Measurements from ENCODE around the gene PKD1L1.

Gene PKD1L1

GRCh38 chr7:47890606-47891005 is 57.7 kb downstream of the PKD1L1 start:
- no peak for DNase-seq (ENCODE audit: low read depth)
- no peak overlapping the region for H3K4me3 ChIP-seq (ENCODE audit: low read depth, low read length)
- no peak for TF ChIP-seq MAX (IDR thresholded peaks at IDR 0.05; ENCODE audit: low read depth, low read length)
- TF ChIP-seq, protein P1, sequence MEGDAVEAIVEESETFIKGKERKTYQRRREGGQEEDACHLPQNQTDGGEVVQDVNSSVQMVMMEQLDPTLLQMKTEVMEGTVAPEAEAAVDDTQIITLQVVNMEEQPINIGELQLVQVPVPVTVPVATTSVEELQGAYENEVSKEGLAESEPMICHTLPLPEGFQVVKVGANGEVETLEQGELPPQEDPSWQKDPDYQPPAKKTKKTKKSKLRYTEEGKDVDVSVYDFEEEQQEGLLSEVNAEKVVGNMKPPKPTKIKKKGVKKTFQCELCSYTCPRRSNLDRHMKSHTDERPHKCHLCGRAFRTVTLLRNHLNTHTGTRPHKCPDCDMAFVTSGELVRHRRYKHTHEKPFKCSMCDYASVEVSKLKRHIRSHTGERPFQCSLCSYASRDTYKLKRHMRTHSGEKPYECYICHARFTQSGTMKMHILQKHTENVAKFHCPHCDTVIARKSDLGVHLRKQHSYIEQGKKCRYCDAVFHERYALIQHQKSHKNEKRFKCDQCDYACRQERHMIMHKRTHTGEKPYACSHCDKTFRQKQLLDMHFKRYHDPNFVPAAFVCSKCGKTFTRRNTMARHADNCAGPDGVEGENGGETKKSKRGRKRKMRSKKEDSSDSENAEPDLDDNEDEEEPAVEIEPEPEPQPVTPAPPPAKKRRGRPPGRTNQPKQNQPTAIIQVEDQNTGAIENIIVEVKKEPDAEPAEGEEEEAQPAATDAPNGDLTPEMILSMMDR (IDR thresholded peaks at IDR 0.05; ENCODE audit: low read depth, low read length) = no peak
- no peak for TF ChIP-seq POLR2A (IDR thresholded peaks at IDR 0.05; ENCODE audit: extremely low read depth, insufficient read length)
- TF ChIP-seq MYC (IDR thresholded peaks at IDR 0.05; ENCODE audit: low read depth, low read length) = no peak

- no peak overlapping the region for H3K4me3 ChIP-seq (ENCODE audit: low read depth, low read length)
- no peak for DNase-seq (ENCODE audit: low read depth)
- TF ChIP-seq MYC (IDR thresholded peaks at IDR 0.05; ENCODE audit: low read depth, low read length) (no peak), MAX (IDR thresholded peaks at IDR 0.05; ENCODE audit: low read depth, low read length) (no peak), POLR2A (IDR thresholded peaks at IDR 0.05; ENCODE audit: extremely low read depth, insufficient read length) (no peak)
- TF ChIP-seq, protein P1 (IDR thresholded peaks at IDR 0.05; ENCODE audit: low read depth, low read length) = no peak
Observed at GRCh38 chr7:47890125-47890524, 58.1 kb downstream of the PKD1L1 start.

DNA sequence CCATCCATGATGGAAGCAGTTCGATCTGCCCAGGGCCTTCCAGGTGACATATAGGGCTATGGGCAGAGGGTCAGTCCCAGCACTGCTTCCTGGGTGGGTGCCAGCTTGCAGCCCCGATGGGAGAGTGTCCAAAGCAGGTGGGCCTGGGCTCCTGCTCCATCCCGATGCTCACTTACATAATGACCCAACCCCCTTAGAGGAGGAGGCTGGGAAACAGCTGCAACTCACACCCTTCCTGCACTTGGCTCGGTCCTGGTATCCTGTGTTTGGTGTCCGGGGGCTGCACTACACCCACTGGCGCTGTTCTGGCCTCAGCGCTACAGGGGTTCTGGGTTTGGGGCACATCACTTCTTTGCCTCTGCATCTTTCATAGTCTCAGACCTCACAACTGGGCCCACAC is 58.5 kb downstream of the PKD1L1 start:
- TF ChIP-seq, protein P1 (IDR thresholded peaks at IDR 0.05; ENCODE audit: low read depth, low read length) = no peak
- TF ChIP-seq MAX (IDR thresholded peaks at IDR 0.05; ENCODE audit: low read depth, low read length) = no peak
- TF ChIP-seq POLR2A (IDR thresholded peaks at IDR 0.05; ENCODE audit: extremely low read depth, insufficient read length) = no peak
- no peak for TF ChIP-seq MYC (IDR thresholded peaks at IDR 0.05; ENCODE audit: low read depth, low read length)
- no peak for DNase-seq (ENCODE audit: low read depth)
- H3K4me3 ChIP-seq (ENCODE audit: low read depth, low read length) = no peak overlapping the region

- H3K4me3 ChIP-seq (ENCODE audit: low read depth, low read length) = no peak overlapping the region
- DNase-seq (ENCODE audit: low read depth) = no peak
- TF ChIP-seq MAX (IDR thresholded peaks at IDR 0.05; ENCODE audit: low read depth, low read length) (no peak), MYC (IDR thresholded peaks at IDR 0.05; ENCODE audit: low read depth, low read length) (no peak), POLR2A (IDR thresholded peaks at IDR 0.05; ENCODE audit: extremely low read depth, insufficient read length) (no peak)
- TF ChIP-seq, protein P1 (IDR thresholded peaks at IDR 0.05; ENCODE audit: low read depth, low read length) = no peak
Observed at GRCh38 chr7:47888371-47889265, 59.6 kb downstream of the PKD1L1 start.

GRCh38 chr7:47887016-47887640 is 61.1 kb downstream of the PKD1L1 start:
- no peak overlapping the region for H3K4me3 ChIP-seq (ENCODE audit: low read depth, low read length)
- TF ChIP-seq MAX (IDR thresholded peaks at IDR 0.05; ENCODE audit: low read depth, low read length) = no peak
- TF ChIP-seq POLR2A (IDR thresholded peaks at IDR 0.05; ENCODE audit: extremely low read depth, insufficient read length) = no peak
- no peak for TF ChIP-seq MYC (IDR thresholded peaks at IDR 0.05; ENCODE audit: low read depth, low read length)
- TF ChIP-seq, protein P1 (IDR thresholded peaks at IDR 0.05; ENCODE audit: low read depth, low read length) = no peak
- DNase-seq (ENCODE audit: low read depth) = no peak

Measured in NB4 (cell line).